22Rv1 (cell line): ENCODE data around the gene AGBL2.

Experiments used
- H3K27ac ChIP-seq: fragments of 450-650 bp; 2 replicates; pipeline ENCODE4 v1.5.1; 2017
- ZFX ChIP-seq: fragments of 450-650 bp; IDR thresholded peaks from 2 replicates; pipeline ENCODE4 v1.6.1; 2017; ENCODE audit warnings: antibody characterized with exemption, borderline replicate concordance
- TF ChIP-seq, protein P1 (sequence below): fragments of 450-650 bp; IDR thresholded peaks from 2 replicates; pipeline ENCODE4 v1.5.1; 2017; ENCODE audit warnings: mild to moderate bottlenecking

The AGBL2 gene

GRCh38 chr11:47661245-47661644 is 53.9 kb downstream of the AGBL2 start:
- no peak for TF ChIP-seq ZFX
- TF ChIP-seq, protein P1, sequence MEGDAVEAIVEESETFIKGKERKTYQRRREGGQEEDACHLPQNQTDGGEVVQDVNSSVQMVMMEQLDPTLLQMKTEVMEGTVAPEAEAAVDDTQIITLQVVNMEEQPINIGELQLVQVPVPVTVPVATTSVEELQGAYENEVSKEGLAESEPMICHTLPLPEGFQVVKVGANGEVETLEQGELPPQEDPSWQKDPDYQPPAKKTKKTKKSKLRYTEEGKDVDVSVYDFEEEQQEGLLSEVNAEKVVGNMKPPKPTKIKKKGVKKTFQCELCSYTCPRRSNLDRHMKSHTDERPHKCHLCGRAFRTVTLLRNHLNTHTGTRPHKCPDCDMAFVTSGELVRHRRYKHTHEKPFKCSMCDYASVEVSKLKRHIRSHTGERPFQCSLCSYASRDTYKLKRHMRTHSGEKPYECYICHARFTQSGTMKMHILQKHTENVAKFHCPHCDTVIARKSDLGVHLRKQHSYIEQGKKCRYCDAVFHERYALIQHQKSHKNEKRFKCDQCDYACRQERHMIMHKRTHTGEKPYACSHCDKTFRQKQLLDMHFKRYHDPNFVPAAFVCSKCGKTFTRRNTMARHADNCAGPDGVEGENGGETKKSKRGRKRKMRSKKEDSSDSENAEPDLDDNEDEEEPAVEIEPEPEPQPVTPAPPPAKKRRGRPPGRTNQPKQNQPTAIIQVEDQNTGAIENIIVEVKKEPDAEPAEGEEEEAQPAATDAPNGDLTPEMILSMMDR, result no peak
- no peak overlapping the region for H3K27ac ChIP-seq

DNA sequence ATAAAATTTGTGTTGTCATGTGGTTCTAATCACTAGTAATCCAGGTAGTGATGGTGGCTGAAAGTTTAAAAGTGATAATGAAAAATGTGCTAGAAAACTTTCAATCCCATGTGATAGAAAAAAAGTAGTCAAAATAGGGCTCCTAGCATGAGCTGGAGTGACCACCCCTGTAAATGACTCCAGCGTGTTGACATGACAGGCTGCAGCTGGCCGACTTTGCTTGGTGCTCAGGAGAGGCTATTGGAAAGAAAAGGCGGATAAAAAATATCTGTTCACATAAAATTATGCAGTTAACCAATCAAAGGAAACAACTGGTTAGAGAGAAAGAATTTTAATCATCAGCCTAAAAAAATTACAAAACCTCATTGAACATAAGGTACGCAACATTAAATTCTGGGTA is 55.9 kb downstream of the AGBL2 start:
- no peak overlapping the region for H3K27ac ChIP-seq
- TF ChIP-seq, protein P1, result no peak
- no peak for TF ChIP-seq ZFX

DNA sequence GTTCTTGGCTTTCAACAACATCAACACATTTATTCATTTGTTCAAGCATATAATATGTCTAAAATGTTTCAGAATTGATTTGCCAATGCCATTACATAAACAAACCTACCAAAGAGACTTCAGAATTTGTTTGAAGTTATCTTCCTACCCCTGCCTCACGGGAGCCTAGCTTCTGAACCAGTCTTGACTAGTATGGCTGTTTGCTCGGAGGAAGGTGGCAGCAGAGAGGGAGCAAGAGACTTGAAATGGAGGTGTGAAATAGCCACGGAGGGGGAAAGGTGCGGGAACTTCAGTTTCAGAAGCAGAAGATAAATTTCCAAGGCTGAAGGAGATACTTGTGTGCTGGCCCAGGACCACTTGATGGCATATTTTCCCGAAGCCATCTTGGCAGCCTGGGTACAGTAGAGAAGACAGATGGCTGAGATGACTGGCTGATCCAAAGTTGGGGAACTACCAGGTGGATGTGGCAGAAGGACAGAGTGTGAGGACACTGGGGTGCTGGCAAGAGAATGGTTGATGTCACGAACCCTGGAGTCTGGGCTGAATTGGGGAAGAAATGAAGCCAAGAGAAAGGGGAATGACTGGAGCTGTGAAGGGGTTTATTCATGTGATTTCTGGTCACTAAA is 58.8 kb downstream of the AGBL2 start:
- TF ChIP-seq, protein P1, result no peak; the same call in 1 of the 2 replicates
- TF ChIP-seq ZFX, result no peak
- no peak overlapping the region for H3K27ac ChIP-seq

DNA sequence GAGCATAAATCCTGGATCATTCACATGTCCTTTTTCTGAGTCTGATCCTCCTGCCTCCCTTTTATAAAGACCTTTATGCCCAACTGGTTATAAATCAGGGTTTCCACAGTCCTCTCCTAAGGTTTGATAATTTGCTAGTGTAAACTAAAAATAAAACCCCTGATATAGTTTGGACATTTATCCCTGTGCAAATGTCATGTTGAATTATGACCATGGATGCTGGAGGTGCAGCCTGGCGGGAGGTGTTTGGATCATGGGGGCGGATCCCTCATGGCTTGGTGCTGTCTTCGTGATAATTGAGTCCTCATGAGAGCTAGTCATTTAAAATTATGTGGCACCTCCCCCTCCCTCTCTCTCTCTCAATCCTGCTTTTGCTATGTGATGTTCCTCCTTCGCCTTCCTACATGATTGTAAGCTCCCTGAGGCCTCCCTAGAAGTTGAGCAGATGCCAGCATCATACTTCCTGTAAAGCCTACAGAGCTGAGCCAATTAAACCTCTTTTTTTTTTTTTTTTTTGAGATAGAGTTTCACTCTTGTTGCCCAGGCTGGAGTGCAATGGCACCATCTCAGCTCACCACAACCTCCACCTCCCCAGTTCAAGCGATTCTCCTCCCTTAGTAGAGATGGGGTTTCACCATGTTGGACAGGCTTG is 63.2 kb downstream of the AGBL2 start:
- no peak for TF ChIP-seq ZFX
- TF ChIP-seq, protein P1, result no peak

DNA sequence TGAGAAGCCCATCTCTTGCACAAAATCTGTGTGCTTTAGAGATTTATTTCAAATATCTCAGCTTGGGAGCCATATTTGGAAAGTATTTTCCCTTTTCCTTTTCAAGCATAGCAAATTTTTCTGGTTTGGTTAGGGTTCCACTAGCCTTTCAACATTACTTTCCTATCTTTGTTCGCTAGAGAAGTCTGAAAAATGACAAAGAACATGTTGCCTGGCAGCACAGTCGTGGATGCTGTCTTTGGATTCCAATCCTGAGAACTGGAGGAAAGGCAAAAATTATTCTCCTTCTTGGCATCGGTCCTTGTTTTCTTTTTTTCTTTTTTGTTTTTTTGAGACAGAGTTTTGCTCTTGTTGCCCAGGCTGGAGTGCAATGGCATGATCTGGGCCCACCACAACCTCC is 65.9 kb downstream of the AGBL2 start:
- no peak overlapping the region for H3K27ac ChIP-seq
- TF ChIP-seq ZFX, result no peak
- TF ChIP-seq, protein P1, result no peak

More for the DNA sequence above, 63.2 kb downstream of the AGBL2 start:
- no peak overlapping the region for H3K27ac ChIP-seq

GRCh38 chr11:47646019-47646418 is 69.2 kb downstream of the AGBL2 start:
- no peak overlapping the region for H3K27ac ChIP-seq
- no peak for TF ChIP-seq ZFX
- TF ChIP-seq, protein P1, result no peak

DNA sequence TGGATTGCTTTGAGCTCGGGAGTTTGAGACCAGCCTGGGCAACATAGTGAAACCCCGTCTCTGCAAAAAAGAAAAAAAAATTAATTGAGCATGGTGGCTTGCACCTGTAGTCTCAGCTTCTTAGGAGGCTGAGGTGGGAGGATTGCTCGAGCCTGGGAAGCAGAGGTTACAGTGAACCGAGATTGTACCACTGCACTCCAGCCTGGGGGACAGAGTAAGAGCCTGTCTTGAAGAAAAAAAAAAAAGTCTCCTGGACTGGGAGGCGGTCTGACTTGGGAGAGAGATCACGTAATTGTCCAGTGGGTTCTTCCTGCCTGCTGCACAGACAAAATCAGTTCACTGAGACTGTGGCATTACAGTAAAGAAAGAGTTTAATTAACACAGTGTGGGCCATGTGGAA is 69.7 kb downstream of the AGBL2 start:
- no peak for TF ChIP-seq ZFX
- TF ChIP-seq, protein P1, result no peak
- no peak overlapping the region for H3K27ac ChIP-seq
